Measurements from ENCODE around the gene TUBB4B.
A peak's percentile ranks its signal among the peaks of the same experiment; 100 is the strongest.
"Not testable (repeated sequence)": the region's sequence is repeated elsewhere in the genome, so short reads cannot be mapped to it uniquely, and the experiment has no call there.

Gene TUBB4B

GRCh38 chr9:137262173-137262908 lies 21.3 kb downstream of the TUBB4B start:
- DNase-seq: peak in 13 of 42 donors; percentile 30 to 66 (median 45)
- intact Hi-C loops (cut with DNase I): not testable (repeated sequence)

GRCh38 chr9:137262909-137263285 lies 21.8 kb downstream of the TUBB4B start:
- DNase-seq: no peak
- intact Hi-C loops (cut with DNase I): no loop called here

- intact Hi-C loops (cut with DNase I): no loop called here
- no peak for DNase-seq
Observed at GRCh38 chr9:137263506-137263905, 22.4 kb downstream of the TUBB4B start.

DNA sequence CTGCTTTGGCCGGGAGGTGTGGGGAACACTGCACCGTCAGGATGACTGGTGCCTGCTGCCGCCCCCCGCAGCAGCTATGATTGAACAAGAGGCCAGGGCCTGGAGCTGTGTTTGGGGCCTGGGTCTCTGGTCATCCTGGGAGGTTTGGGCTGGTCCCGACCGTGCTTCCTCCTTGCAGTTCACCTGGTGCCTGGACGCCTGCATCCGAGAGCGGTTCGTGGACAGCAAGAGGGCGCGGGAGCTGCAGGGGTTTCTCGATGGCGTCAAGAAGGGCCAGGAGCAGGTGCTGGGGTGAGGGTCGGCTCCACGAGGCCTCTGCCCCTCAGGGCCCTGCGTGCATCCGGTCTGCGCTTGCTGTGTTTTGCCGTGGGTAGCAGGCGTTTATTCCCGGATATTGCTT lies 23.0 kb downstream of the TUBB4B start:
- DNase-seq: no peak
- intact Hi-C loops (cut with DNase I): no loop called here

GRCh38 chr9:137265496-137266161 lies 24.5 kb downstream of the TUBB4B start:
- intact Hi-C loops (cut with DNase I): no loop called here
- no peak for DNase-seq

DNA sequence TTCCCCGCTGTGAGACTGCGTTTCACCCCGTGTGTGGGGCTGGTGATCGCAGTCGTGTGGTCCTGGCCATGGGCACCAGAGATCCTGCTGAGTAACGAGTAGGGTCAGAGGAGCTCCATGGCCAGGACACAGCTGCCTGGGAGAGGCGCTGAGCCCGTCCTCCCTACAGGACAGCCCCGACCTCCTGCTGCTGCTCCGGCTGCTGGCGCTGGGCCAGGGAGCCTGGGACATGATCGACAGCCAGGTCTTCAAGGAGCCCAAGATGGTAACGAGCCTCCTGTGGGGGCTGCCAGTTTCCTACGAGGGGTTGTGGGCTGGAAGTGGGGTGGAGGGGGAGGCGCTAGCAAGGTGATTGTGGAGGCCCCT lies 25.1 kb downstream of the TUBB4B start:
- DNase-seq: no peak
- intact Hi-C loops (cut with DNase I): no loop called here

GRCh38 chr9:137266585-137267453 lies 25.7 kb downstream of the TUBB4B start:
- intact Hi-C loops (cut with DNase I): no loop called here
- DNase-seq: no peak

GRCh38 chr9:137267933-137268355 lies 26.9 kb downstream of the TUBB4B start:
- intact Hi-C loops (cut with DNase I): no loop called here
- no peak for DNase-seq

DNA sequence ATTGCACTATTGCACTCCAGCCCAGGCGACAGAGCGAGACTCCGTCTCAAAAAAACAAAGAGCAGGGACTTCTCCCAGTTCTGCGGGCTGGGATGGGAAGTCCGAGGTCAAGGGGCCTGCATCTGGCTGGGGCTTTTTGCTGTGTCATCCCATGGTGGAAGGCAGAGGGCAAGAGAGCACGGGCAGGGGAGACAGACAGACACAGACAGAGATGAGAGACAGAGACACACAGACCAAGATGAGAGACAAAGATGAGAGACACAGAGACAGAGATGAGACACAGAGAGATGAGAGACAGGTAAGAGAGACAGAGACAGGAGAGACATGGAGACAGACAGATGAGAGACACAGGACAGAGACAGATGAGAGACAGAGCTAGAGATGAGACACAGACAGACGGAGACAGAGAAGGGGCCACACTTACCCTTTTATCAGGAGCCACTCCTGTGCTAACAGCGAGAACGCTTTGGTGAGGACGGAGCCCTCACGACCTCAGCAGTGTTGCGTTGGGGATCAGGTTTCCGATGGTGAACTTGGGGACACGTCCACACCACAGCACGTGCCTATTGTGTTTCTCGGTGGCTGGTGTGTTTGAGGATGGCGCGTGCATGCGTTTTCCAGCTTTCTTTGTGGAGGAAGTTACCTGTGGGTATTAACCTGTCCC lies 27.6 kb downstream of the TUBB4B start:
- no peak for DNase-seq
- intact Hi-C loops (cut with DNase I): no loop called here

DNA sequence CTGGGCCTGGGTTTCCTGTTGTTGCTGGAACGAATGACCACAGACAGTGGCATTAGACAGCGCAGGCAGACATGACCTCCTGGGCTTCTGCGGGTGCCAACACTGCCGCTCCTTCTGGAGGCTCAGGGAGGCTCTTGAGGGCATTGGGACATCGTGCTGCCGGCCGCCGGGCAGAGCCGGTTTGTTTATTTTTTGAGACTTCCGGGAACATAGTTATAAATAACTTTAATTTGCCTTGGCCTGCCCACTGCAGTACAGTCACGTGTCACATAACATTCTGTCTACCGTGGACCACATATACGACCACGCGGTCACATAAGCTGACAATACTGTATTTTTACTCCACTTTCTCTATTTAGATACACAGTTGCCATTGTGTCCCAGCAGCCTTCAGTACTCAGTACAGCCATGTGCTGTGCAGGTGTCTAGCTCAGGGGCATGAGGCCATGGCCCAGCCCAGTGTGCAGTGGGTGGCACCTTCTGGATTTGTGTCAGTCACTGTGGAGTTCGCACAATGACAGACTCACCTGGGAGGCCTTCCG lies 28.2 kb downstream of the TUBB4B start:
- DNase-seq: no peak
- intact Hi-C loops (cut with DNase I): no loop called here

- intact Hi-C loops (cut with DNase I): no loop called here
- DNase-seq: no peak
Observed at GRCh38 chr9:137270929-137271695, 30.0 kb downstream of the TUBB4B start.

GRCh38 chr9:137271696-137272076 lies 30.6 kb downstream of the TUBB4B start:
- no peak for DNase-seq
- intact Hi-C loops (cut with DNase I): no loop called here

DNA sequence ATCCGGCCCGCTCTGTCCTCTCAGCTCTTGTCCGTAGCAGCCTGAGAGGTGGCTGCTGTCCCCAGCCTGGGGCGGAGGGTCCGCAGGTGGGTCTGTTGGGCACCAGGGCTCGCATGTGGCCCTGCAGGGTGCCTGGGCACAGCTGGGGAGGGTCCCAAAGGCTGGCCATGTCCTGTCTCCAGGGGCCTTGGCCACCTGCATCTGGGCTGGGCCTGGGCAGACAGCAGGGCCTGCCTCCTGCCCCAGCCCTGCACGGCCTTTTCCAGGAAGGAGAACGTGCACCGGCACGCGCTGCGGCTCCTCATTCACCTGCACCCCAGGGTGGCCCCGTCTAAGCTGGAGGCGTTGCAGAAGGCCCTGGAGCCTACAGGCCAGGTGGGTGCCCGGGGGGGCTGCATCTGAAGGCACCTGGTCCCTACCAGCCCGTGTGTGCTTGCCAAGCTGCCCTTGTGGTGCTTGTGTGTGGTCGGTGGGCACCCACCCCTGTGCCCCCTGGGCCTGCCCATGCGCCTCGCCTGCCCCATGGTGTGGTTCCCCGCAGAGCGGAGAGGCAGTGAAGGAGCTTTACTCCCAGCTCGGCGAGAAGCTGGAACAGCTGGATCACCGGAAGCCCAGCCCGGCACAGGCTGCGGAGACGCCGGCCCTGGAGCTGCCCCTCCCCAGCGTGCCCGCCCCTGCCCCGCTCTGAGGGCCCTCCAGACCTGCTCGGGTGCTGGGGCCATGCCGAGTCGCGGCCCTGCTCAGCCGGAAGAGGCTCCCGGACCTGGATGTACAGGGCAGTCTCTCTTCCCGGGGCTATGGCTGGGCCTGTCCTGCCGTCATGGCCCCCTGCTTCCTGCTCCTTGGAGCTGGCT lies 31.4 kb downstream of the TUBB4B start:
- DNase-seq: no peak
- intact Hi-C loops (cut with DNase I): no loop called here

DNA sequence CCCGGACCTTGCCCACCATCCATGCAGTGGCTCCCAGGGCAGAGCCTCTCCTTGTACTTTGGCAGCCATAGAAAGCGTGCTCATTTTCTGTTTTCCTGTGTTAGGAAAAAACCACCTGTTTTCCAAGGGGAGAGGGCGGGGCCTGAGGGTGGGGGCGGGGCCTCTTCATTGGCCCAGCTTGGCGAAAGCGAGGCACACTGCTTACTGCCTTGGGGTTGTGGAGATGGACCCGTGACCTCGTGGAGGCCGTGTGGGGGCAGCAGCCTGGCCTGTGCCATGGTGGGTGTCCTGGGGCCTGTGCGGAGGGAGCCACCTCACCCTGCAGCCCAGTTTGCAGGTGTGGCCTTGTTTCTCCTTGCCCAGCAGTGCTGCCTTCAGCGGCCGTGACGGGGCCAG lies 32.0 kb downstream of the TUBB4B start:
- intact Hi-C loops (cut with DNase I): no loop called here
- no peak for DNase-seq

DNA sequence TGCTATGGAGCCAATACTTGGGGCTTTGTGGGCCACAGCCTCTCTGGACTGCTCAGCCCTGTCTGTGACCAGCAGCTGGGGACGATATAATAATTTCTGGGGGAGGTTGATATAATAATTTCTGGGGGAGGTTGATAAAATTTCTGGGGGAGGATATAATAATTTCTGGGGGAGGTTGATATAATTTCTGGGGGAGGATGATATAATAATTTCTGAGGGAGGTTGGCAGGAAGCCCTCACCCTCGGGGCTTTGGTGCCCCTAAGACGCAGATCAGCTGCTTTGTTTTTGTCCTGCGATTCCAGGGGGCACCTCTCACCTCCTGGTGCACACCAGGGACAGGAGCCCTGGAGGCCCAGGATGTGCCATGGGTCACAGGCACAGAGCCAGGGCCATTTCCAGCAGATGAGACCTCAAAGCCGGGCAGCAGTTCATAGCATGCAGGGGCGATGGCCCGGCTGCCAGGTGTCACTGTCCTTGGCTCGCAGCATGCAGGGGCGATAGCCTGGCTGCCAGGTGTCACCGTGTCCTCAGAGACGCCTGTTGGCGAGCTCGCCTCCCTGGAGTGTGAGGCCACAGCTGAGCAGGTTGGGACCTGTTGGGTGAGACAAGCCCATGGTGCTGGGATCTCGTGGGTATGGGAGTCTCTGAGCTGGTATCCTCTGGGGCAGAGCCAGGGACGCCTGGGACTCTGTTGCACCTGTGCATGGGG lies 32.7 kb downstream of the TUBB4B start:
- intact Hi-C loops (cut with DNase I): no loop called here

GRCh38 chr9:137275203-137275587 lies 34.1 kb downstream of the TUBB4B start:
- no peak for DNase-seq
- intact Hi-C loops (cut with DNase I): no loop called here

More for the DNA sequence above, 32.7 kb downstream of the TUBB4B start:
- DNase-seq: no peak
